ENCODE measurements around the gene MRPL48.

DNA sequence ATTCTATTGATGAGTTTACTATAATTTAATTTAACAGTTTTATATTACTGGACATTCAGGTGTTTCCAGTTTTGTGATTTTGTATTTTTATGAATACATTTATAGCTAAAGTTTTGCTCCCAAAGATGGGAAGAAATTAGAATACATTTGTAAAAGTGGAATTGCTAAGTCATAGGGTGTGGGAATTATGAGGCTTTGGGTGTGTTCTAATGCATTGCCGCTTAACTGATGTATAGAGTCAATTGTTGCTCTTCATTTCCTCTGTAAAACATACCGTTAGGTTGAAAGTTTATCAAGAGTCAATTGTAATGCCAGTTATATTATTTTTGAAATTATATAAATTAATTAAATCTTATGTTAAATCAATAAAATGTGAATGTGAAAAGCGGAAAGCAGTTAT lies 105.4 kb downstream of the MRPL48 start:
- no peak for TF ChIP-seq POLR2A (IDR thresholded peaks at IDR 0.05)
- TF ChIP-seq, protein P1, sequence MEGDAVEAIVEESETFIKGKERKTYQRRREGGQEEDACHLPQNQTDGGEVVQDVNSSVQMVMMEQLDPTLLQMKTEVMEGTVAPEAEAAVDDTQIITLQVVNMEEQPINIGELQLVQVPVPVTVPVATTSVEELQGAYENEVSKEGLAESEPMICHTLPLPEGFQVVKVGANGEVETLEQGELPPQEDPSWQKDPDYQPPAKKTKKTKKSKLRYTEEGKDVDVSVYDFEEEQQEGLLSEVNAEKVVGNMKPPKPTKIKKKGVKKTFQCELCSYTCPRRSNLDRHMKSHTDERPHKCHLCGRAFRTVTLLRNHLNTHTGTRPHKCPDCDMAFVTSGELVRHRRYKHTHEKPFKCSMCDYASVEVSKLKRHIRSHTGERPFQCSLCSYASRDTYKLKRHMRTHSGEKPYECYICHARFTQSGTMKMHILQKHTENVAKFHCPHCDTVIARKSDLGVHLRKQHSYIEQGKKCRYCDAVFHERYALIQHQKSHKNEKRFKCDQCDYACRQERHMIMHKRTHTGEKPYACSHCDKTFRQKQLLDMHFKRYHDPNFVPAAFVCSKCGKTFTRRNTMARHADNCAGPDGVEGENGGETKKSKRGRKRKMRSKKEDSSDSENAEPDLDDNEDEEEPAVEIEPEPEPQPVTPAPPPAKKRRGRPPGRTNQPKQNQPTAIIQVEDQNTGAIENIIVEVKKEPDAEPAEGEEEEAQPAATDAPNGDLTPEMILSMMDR (IDR thresholded peaks at IDR 0.05) = no peak

Data from lower leg skin (tissue), 3 donors.